ENCODE data around the gene ITGA6. TPM values are rescaled to one million over a fixed set of nuclear protein-coding genes. Genes with fewer than 3 reads are reported as not detected.

ITGA6 gene
- polyA plus RNA-seq, 1 donor from 2014 or later: 14.4 TPM

- Histone ChIP-seq H2AFZ (ENCODE audit: low read depth, low read length) (no peak overlapping the region), H3K36me3 (ENCODE audit: insufficient read depth, low read length) (no peaks in the 10 kb centered on the region)
These were observed 40.0 kb downstream of the ITGA6 start for GRCh38 chr2:172467382-172467781.

DNA sequence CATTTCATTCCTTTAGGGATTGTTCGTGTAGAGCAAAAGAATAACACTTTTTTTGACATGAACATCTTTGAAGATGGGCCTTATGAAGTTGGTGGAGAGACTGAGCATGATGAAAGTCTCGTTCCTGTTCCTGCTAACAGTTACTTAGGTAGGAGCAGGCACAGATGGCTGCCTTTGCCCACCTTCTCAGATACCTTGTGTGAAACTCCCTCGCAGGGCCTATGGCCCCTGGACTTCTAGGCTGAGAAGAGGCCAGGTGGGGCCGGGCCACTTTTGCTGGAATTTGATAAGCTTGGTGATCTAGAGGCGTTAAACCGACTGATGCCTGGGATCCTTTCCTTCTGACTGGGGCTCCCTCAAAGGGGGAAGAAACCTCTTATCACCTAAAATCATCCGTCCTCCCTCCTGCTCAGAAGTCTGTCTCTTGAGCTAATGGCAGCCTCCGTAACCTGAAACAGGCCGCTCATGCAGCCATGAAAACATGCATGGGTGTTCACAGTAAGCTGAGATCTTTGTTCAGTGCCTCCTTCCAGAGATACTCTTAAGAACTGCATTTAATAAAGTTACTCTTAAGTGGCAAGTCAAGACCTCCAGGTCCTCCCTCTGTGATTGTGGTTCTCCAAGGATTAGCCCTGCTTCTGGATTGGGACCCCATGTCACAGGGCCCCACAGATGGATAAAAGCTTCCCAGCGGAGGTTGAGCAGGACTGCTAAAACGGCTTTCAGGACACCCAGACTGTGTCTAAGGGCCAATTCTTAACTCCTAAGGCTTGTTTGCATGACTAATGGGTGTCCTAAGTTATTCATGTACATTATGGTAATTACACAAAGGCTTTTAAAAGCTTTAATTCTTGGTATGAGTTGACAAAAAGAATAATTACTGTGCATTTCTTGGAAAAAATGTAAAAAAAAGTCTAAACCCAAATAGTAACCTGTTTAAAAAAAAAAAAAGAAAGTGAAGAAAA lies 43.9 kb downstream of the ITGA6 start:
- Histone ChIP-seq H3K9ac (ENCODE audit: low read length) (no peak overlapping the region), H3K9me2 (ENCODE audit: insufficient read depth, low read length) (no peaks in the 10 kb centered on the region), H4K20me1 (ENCODE audit: insufficient read depth) (no peaks in the 10 kb centered on the region), H3K4me2 (ENCODE audit: low read length) (no peak overlapping the region), H3K27ac (ENCODE audit: low read length) (no peak overlapping the region), H3K36me3 (ENCODE audit: insufficient read depth, low read length) (no peaks in the 10 kb centered on the region), H3K4me3 (ENCODE audit: low read length) (no peak overlapping the region), H3K27me3 (ENCODE audit: insufficient read depth, low read depth, low read length) (no peaks in the 10 kb centered on the region), H3K9me3 (ENCODE audit: low read length) (no peaks in the 10 kb centered on the region), H2AFZ (ENCODE audit: low read depth, low read length) (no peak overlapping the region), H3F3A (ENCODE audit: insufficient read depth, low read length, poor library complexity, severe bottlenecking) (no peaks in the 10 kb centered on the region), H3K79me2 (replicated peaks; ENCODE audit: insufficient read depth, low read length) (no peaks in the 10 kb centered on the region)
- TF ChIP-seq EZH2 (IDR thresholded peaks at IDR 0.05; ENCODE audit: borderline replicate concordance, insufficient read depth, low read length, poor library complexity, severe bottlenecking): no peak
- TF ChIP-seq RAD21 (conservative IDR thresholded peaks at IDR 0.05): no peak
- TF ChIP-seq TAF1 (IDR thresholded peaks at IDR 0.05; ENCODE audit: low read depth): no peak
- TF ChIP-seq SMC3 (conservative IDR thresholded peaks at IDR 0.05; ENCODE audit: poor library complexity): no peak
- TF ChIP-seq, protein P1, sequence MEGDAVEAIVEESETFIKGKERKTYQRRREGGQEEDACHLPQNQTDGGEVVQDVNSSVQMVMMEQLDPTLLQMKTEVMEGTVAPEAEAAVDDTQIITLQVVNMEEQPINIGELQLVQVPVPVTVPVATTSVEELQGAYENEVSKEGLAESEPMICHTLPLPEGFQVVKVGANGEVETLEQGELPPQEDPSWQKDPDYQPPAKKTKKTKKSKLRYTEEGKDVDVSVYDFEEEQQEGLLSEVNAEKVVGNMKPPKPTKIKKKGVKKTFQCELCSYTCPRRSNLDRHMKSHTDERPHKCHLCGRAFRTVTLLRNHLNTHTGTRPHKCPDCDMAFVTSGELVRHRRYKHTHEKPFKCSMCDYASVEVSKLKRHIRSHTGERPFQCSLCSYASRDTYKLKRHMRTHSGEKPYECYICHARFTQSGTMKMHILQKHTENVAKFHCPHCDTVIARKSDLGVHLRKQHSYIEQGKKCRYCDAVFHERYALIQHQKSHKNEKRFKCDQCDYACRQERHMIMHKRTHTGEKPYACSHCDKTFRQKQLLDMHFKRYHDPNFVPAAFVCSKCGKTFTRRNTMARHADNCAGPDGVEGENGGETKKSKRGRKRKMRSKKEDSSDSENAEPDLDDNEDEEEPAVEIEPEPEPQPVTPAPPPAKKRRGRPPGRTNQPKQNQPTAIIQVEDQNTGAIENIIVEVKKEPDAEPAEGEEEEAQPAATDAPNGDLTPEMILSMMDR (IDR thresholded peaks at IDR 0.05; ENCODE audit: poor library complexity, severe bottlenecking): no peak
- TF ChIP-seq EP300 (conservative IDR thresholded peaks at IDR 0.05; ENCODE audit: poor library complexity, severe bottlenecking): no peak
- TF ChIP-seq POLR2AphosphoS5 (IDR thresholded peaks at IDR 0.05): no peak
- no peak for TF ChIP-seq MXI1 (conservative IDR thresholded peaks at IDR 0.05; ENCODE audit: poor library complexity, severe bottlenecking)
- no peak for TF ChIP-seq REST (IDR thresholded peaks at IDR 0.05; ENCODE audit: borderline replicate concordance)

More at GRCh38 chr2:172467382-172467781, 40.0 kb downstream of the ITGA6 start:
- Histone ChIP-seq H3K4me2 (ENCODE audit: low read length) (no peak overlapping the region), H3K79me2 (replicated peaks; ENCODE audit: insufficient read depth, low read length) (no peaks in the 10 kb centered on the region), H3K9me3 (ENCODE audit: low read length) (no peaks in the 10 kb centered on the region), H3K9ac (ENCODE audit: low read length) (no peak overlapping the region), H3K27me3 (ENCODE audit: insufficient read depth, low read depth, low read length) (no peaks in the 10 kb centered on the region), H3F3A (ENCODE audit: insufficient read depth, low read length, poor library complexity, severe bottlenecking) (no peaks in the 10 kb centered on the region), H3K9me2 (ENCODE audit: insufficient read depth, low read length) (no peaks in the 10 kb centered on the region), H3K4me3 (ENCODE audit: low read length) (no peak overlapping the region), H3K27ac (ENCODE audit: low read length) (no peak overlapping the region), H4K20me1 (ENCODE audit: insufficient read depth) (no peaks in the 10 kb centered on the region)
- no peak for TF ChIP-seq RAD21 (conservative IDR thresholded peaks at IDR 0.05)
- TF ChIP-seq, protein P1 (IDR thresholded peaks at IDR 0.05; ENCODE audit: poor library complexity, severe bottlenecking): peak; percentile 18

Measured in neural cell (in vitro differentiated cells).